ENCODE results near the gene FAM3B.

Gene FAM3B

DNA sequence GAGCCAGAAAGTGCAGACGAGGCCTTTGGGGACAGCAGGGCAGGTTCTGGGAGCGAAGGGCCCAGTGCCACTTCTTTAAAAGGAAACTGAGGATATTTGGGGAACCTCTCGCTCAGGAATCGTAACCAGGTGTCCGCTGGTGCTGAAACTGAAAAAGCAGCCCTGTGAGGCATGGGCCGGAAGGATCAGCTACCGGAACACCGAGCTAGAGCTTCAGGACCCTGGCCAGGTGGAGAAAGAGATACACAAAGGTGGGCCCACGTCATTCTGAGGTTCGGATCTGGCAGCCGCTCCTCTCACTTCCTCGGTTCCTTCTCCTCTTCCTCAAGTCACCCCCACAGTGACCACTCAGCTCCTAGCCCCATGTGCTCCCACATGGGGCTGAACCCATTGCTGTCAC lies 63.3 kb downstream of the FAM3B start:
- TF ChIP-seq FOXK2 (IDR thresholded peaks at IDR 0.05), result no peak
- no peak for TF ChIP-seq TARDBP (IDR thresholded peaks at IDR 0.05)
- TF ChIP-seq ZNF384 (IDR thresholded peaks at IDR 0.05), result no peak
- no peak for TF ChIP-seq FOXM1 (IDR thresholded peaks at IDR 0.05; ENCODE audit: borderline replicate concordance)
- TF ChIP-seq HDGF (IDR thresholded peaks at IDR 0.05; ENCODE audit: borderline replicate concordance), result no peak
- ChIA-PET POLR2A (no interaction called here), CTCF (interaction anchor here (0.6 kb wide), 1 partner anchor 116 kb away, joined by 6 read pairs; no protein-coding TSS in a partner anchor)
- no peak for DNase-seq (ENCODE audit: extremely low spot score)

- CTCF ChIA-PET, result no interaction called here
- no peak for DNase-seq (ENCODE audit: extremely low spot score)
Observed at GRCh38 chr21:41381731-41382130, 65.1 kb downstream of the FAM3B start.

DNA sequence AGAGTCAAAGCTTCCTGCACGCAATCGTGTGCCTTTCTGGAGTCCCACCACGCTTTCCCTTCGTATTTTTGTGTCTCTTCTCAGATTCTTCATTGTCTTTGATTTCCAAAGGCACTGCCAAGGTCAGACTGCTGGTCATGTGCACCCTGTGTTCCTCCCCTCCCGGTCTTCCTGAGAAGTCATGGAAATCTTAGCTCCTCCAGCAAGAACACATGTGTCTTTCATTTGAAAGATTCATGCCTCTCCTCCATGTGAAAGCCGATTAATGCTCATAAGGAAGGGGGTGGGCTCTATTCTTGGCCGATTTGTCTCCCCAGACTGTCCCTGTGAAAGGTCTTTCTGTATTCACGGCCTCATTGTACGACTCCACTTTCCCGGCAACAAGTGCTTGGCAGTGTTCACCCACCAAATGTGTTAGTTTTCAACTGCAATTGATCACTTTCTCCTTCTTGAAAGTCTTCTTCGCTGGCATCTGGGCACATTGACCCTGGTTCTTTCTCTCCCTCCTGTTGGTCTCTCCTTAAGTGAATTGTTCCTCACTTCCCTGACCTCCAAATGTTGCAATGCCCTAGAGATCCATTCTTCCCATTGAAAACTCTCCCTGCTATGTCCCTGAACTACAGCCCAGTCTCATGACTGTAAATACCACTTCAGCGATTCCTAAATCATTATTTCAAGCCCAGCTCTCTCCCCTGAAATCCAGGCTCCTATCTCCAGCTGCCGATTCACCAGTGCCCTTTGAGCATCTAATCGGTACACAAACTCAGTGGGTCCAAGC lies 70.6 kb downstream of the FAM3B start:
- TF ChIP-seq ZNF384 (IDR thresholded peaks at IDR 0.05) (no peak), ARNT (IDR thresholded peaks at IDR 0.05) (no peak), BHLHE40 (IDR thresholded peaks at IDR 0.05; ENCODE audit: borderline replicate concordance) (no peak), HDGF (IDR thresholded peaks at IDR 0.05; ENCODE audit: borderline replicate concordance) (no peak), LEF1 (IDR thresholded peaks at IDR 0.05; ENCODE audit: borderline replicate concordance) (no peak), L3MBTL2 (conservative IDR thresholded peaks at IDR 0.05) (no peak), CTBP1 (IDR thresholded peaks at IDR 0.05; ENCODE audit: borderline replicate concordance) (no peak), FOXM1 (IDR thresholded peaks at IDR 0.05; ENCODE audit: borderline replicate concordance) (no peak), SUZ12 (IDR thresholded peaks at IDR 0.05) (no peak)
- TF ChIP-seq, protein P1, sequence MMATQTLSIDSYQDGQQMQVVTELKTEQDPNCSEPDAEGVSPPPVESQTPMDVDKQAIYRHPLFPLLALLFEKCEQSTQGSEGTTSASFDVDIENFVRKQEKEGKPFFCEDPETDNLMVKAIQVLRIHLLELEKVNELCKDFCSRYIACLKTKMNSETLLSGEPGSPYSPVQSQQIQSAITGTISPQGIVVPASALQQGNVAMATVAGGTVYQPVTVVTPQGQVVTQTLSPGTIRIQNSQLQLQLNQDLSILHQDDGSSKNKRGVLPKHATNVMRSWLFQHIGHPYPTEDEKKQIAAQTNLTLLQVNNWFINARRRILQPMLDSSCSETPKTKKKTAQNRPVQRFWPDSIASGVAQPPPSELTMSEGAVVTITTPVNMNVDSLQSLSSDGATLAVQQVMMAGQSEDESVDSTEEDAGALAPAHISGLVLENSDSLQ (IDR thresholded peaks at IDR 0.05), result no peak
- POLR2A ChIA-PET, result no interaction called here
- CTCF ChIA-PET, result no interaction called here

More at GRCh38 chr21:41381731-41382130, 65.1 kb downstream of the FAM3B start:
- TF ChIP-seq L3MBTL2 (conservative IDR thresholded peaks at IDR 0.05) (no peak), TARDBP (IDR thresholded peaks at IDR 0.05) (no peak), SUZ12 (IDR thresholded peaks at IDR 0.05) (no peak), FOXA1 (IDR thresholded peaks at IDR 0.05) (no peak), SP1 (IDR thresholded peaks at IDR 0.05) (no peak), BHLHE40 (IDR thresholded peaks at IDR 0.05; ENCODE audit: borderline replicate concordance) (no peak), NFRKB (IDR thresholded peaks at IDR 0.05) (no peak), HDGF (IDR thresholded peaks at IDR 0.05; ENCODE audit: borderline replicate concordance) (no peak), CTBP1 (IDR thresholded peaks at IDR 0.05; ENCODE audit: borderline replicate concordance) (no peak), ELF4 (IDR thresholded peaks at IDR 0.05) (no peak), LEF1 (IDR thresholded peaks at IDR 0.05; ENCODE audit: borderline replicate concordance) (no peak), FOXM1 (IDR thresholded peaks at IDR 0.05; ENCODE audit: borderline replicate concordance) (no peak), ARNT (IDR thresholded peaks at IDR 0.05) (no peak), ZNF384 (IDR thresholded peaks at IDR 0.05) (no peak)
- POLR2A ChIA-PET, result no interaction called here

DNA sequence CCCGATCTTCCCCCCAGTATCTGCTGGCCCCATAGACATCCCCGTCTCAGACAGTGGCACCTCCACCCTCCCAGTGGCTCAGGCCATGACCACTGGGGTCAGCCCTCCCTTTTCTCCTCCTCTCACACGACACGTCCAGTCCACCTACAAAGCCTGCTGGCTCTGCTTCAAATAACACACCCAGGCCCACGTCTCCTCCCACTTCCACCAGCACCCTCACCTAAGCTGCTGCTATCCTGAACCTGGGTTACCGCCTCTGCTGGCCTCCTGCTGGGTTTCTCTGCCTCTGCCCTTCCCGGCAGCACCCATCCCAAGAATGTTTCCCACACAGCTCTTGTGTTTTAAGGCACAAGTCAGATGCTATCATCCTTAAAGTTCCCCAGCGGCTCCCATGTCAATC lies 71.2 kb downstream of the FAM3B start:
- CTCF ChIA-PET, result no interaction called here
- no peak for DNase-seq (ENCODE audit: extremely low spot score)
- TF ChIP-seq, protein P1 (IDR thresholded peaks at IDR 0.05), result no peak
- TF ChIP-seq SP1 (IDR thresholded peaks at IDR 0.05) (no peak), TARDBP (IDR thresholded peaks at IDR 0.05) (no peak), FOXK2 (IDR thresholded peaks at IDR 0.05) (no peak), ELF4 (IDR thresholded peaks at IDR 0.05) (no peak), BHLHE40 (IDR thresholded peaks at IDR 0.05; ENCODE audit: borderline replicate concordance) (no peak), FOXM1 (IDR thresholded peaks at IDR 0.05; ENCODE audit: borderline replicate concordance) (no peak), ARNT (IDR thresholded peaks at IDR 0.05) (no peak), FOXA1 (IDR thresholded peaks at IDR 0.05) (no peak), CTBP1 (IDR thresholded peaks at IDR 0.05; ENCODE audit: borderline replicate concordance) (no peak), HDGF (IDR thresholded peaks at IDR 0.05; ENCODE audit: borderline replicate concordance) (no peak), ZNF384 (IDR thresholded peaks at IDR 0.05) (no peak), SUZ12 (IDR thresholded peaks at IDR 0.05) (no peak), LEF1 (IDR thresholded peaks at IDR 0.05; ENCODE audit: borderline replicate concordance) (no peak), NFRKB (IDR thresholded peaks at IDR 0.05) (no peak), L3MBTL2 (conservative IDR thresholded peaks at IDR 0.05) (no peak)
- POLR2A ChIA-PET, result no interaction called here

More for the DNA sequence above, 70.6 kb downstream of the FAM3B start:
- DNase-seq (ENCODE audit: extremely low spot score), result no peak

GRCh38 chr21:41388259-41388658 lies 71.7 kb downstream of the FAM3B start:
- TF ChIP-seq, protein P1 (IDR thresholded peaks at IDR 0.05), result no peak
- TF ChIP-seq LEF1 (IDR thresholded peaks at IDR 0.05; ENCODE audit: borderline replicate concordance) (no peak), SP1 (IDR thresholded peaks at IDR 0.05) (no peak), SUZ12 (IDR thresholded peaks at IDR 0.05) (no peak), FOXA1 (IDR thresholded peaks at IDR 0.05) (no peak), L3MBTL2 (conservative IDR thresholded peaks at IDR 0.05) (no peak), ZNF384 (IDR thresholded peaks at IDR 0.05) (no peak)
- ChIA-PET CTCF (no interaction called here), POLR2A (no interaction called here)
- DNase-seq (ENCODE audit: extremely low spot score), result no peak

DNA sequence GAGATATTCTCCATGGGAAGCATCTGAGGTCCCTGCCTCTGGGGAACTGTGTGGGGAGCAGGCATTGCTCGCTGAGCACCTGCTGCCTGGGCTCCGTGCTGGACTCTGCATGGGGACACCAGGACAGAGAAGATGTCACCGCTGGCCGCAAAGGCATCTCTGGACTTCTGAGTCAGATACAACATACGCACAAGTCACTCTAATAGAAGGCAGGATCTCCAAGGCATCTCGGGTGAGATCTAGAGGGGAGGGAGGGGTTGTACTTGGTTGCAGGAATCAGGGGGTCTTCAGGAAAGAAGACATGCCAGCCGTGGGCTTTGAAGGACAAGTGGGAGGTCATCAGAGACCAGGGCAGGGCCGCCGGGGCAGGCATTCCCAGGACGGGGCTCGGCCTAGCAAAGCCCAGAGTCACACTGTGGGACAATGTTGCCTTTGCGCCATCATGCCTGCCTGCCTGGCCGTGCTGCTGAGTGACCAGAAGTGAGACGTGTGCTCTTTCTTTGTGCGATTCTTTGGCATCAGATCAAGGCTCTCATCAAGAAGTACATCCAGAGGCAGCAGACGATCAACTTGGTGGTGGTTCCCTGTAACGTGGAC lies 73.5 kb downstream of the FAM3B start:
- POLR2A ChIA-PET, result no interaction called here
- no peak for DNase-seq (ENCODE audit: extremely low spot score)
- CTCF ChIA-PET, result no interaction called here
- no peak for TF ChIP-seq ZNF384 (IDR thresholded peaks at IDR 0.05)
- TF ChIP-seq NFRKB (IDR thresholded peaks at IDR 0.05), result no peak
- no peak for TF ChIP-seq FOXK2 (IDR thresholded peaks at IDR 0.05)
- no peak for TF ChIP-seq SP1 (IDR thresholded peaks at IDR 0.05)
- TF ChIP-seq SUZ12 (IDR thresholded peaks at IDR 0.05), result no peak
- no peak for TF ChIP-seq FOXM1 (IDR thresholded peaks at IDR 0.05; ENCODE audit: borderline replicate concordance)
- no peak for TF ChIP-seq ARNT (IDR thresholded peaks at IDR 0.05)
- TF ChIP-seq FOXA1 (IDR thresholded peaks at IDR 0.05), result no peak
- no peak for TF ChIP-seq ELF4 (IDR thresholded peaks at IDR 0.05)
- TF ChIP-seq L3MBTL2 (conservative IDR thresholded peaks at IDR 0.05), result no peak
- TF ChIP-seq, protein P1 (IDR thresholded peaks at IDR 0.05), result no peak

Data from HEK293T (cell line).